B cell (primary cell): ENCODE measurements around the gene MAGI2.

Experiments
- CTCF ChIP-seq: fragments of 200-600 bp; IDR thresholded peaks from one replicate; pipeline ENCODE4 v1.8.0; 2022; ENCODE audit warnings: antibody characterized with exemption, mild to moderate bottlenecking
- EZH2 ChIP-seq: IDR thresholded peaks from 2 replicates; pipeline ENCODE4 v1.6.1; 2012; ENCODE audit warnings: borderline replicate concordance, low read depth, mild to moderate bottlenecking, moderate library complexity, low read length; ENCODE audit not compliant: insufficient read depth, poor library complexity, severe bottlenecking

DNA sequence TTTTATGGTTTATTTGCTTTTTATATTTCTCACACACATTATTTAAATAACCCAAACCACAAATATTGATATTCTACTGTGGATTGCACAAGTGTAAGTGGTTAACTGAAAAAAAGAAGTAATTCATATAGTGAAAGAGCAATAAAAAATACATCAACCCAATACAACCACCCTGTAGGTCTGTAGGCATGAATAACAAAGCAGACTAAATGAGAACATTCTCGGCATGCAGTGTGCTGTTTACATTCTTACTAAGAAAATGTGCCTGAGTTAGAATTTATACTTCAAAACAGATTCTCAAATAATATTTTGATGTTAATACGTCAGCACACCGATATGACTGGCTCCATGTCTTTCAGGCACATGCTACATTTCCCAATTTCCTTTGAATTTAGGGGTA, 660.8 kb downstream of the MAGI2 start:
- TF ChIP-seq CTCF (no peak), EZH2 (no peak)
